Hematopoietic multipotent progenitor cell treated with erythropoietin and hydrocortisone succinate and interleukin-3 and kit ligand, for 15 days (in vitro differentiated cells): ENCODE measurements around the gene APOBEC2.

ENCODE experiments used
- DNase-seq: peaks from one replicate; pipeline ENCODE4 v3.0.0-alpha.2; 2015; ENCODE audit warnings: low spot score

The APOBEC2 gene

GRCh38 chr6:41061196-41061726 is 8.3 kb downstream of the APOBEC2 start:
- DNase-seq: no peak

DNA sequence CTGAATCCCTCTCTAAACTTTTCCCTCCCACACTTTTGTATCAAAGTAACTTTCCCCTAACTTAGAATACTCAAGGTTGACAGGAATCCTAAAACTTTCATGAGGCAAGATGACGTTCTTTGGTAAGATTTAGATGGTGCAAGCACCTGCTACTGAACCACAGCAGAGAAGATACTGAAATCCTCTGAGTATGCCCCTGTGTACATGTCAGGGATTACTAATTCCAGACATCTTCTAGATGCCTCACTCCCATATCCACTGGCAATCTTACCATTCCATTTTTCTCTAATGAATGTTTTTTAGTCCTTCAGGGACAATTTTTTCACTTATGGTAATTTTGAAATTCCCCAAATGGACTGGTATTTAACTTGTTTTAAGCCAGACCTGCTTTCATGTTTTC is 9.1 kb downstream of the APOBEC2 start:
- no peak for DNase-seq

GRCh38 chr6:41063884-41064285 is 10.9 kb downstream of the APOBEC2 start:
- no peak for DNase-seq

DNA sequence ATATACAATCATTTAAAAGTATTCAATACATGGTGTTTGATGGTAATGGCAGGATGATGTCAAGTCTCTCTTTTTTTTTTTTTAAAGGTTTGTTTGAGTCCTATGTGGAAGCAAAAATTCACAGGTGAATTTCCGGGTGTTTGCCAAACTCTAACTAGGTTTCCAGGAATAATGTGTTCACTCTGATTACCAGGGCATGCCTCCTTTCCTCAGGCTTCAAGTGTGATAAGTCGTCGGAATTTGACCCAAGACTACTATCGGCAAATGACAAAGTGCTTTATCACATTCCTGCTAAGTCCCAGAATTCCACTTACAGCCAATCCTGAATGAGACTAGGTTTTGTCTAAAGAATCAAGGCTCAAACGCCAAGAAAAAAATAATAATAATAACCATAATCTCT is 11.8 kb downstream of the APOBEC2 start:
- DNase-seq: no peak

DNA sequence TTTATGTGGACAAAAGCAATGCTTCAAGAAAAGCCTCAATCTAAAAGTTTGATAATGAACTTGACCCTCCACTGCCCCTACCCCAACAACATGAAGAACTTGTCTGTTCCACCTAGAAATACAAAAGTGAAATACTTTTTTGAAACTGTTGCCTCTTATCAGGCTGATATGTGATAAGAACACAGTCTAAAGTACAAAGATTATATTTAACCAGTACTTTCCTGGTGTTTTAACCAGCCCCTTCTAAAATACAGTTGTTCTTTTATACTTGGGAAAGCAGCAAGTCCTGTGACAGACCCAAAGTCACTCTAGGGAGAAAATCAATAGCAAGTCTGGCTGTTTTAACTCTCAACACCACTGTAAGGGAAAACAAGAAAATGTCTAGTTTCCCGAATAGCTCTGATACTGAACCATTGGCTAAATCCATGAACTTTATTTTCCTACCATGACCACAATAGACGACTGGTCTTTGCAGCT is 12.6 kb downstream of the APOBEC2 start:
- DNase-seq: no peak

- peak; percentile 86 for DNase-seq
These were observed 13.9 kb downstream of the APOBEC2 start for GRCh38 chr6:41066867-41067304.

GRCh38 chr6:41071501-41071922 is 18.5 kb downstream of the APOBEC2 start:
- no peak for DNase-seq

- peak; percentile 76 for DNase-seq
These were observed 19.2 kb downstream of the APOBEC2 start, which contains the start of gene OARD1 for GRCh38 chr6:41071923-41072835. Gene OARD1, minus strand, starts transcription at chr6:41072356. Its CDS starts 722 bp downstream, at chr6:41071634.

- DNase-seq: peak; percentile 100
These were observed 19.8 kb downstream of the APOBEC2 start, which contains the start of gene NFYA for GRCh38 chr6:41072836-41073202. Gene NFYA, plus strand, starts transcription at chr6:41072974. Its CDS starts 6,116 bp downstream, at chr6:41079090.

GRCh38 chr6:41073203-41073967 is 20.4 kb downstream of the APOBEC2 start:
- peak; percentile 72 for DNase-seq

DNA sequence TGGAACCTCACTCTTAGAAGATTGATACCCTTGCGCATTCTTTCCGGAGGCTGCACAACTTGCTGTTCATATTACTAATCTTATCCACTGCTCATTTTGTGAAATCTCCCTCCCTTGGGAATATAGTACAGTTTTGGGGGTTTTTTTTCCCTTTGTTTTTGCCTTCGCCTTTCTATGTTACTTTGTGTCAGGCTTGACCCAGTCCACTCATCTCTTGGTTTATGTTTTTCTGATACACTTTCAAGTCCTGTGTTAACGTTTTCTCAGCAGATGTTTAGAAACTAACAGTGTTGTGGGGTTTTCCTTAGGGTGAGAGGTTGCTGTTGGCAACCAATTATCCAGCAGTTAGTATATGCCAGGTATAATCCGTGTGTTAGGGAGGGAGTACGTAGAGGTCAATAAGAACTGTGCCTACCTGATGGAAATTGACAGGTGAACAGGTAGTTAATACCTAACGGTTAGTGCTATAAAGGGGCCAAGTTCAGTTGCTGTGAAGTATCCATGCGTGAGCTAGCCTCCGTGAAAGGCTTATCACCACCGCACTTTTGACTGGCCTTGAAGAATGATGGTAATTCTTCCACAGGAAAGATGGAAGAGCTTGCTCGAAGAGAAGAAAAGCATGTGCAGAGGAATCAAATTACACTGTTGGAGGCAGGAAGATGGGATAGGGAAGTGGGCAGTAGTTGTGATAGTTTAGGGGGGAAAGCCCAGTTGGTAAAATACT is 21.1 kb downstream of the APOBEC2 start:
- DNase-seq: no peak

DNA sequence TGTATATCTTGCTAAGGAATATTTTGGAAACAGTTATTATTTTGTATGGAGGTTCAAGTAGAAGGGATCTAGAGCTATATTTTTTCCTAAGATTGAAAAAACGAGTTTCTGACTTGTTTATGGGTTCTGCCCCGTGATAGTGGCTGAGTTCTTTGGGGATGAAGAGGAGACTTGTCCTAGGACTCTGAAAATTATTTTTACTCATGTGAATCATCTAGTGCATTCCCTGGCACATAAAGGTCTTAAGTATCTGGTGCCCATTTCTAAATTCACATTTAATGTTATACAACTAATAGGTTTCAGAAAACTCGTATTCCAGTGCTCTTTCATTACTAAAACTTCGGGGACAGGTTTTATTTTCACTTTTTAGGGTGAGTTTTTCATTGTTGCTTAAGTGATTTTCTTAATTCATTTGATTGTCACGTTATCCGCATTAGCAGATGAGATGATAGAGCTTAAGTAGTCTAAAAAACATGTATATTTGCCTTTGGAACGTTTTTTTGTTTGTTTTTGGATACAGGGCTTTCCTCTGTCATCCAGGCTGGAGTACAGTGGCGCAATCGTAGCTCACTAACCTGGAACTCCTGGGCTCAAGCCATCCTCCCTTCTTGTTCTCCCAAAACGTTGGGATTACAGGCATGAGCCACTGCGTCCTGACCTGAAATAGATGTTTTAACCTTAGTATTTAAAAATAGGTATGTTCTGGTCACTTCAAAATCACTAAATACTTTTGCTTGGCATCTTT is 21.9 kb downstream of the APOBEC2 start:
- no peak for DNase-seq

DNA sequence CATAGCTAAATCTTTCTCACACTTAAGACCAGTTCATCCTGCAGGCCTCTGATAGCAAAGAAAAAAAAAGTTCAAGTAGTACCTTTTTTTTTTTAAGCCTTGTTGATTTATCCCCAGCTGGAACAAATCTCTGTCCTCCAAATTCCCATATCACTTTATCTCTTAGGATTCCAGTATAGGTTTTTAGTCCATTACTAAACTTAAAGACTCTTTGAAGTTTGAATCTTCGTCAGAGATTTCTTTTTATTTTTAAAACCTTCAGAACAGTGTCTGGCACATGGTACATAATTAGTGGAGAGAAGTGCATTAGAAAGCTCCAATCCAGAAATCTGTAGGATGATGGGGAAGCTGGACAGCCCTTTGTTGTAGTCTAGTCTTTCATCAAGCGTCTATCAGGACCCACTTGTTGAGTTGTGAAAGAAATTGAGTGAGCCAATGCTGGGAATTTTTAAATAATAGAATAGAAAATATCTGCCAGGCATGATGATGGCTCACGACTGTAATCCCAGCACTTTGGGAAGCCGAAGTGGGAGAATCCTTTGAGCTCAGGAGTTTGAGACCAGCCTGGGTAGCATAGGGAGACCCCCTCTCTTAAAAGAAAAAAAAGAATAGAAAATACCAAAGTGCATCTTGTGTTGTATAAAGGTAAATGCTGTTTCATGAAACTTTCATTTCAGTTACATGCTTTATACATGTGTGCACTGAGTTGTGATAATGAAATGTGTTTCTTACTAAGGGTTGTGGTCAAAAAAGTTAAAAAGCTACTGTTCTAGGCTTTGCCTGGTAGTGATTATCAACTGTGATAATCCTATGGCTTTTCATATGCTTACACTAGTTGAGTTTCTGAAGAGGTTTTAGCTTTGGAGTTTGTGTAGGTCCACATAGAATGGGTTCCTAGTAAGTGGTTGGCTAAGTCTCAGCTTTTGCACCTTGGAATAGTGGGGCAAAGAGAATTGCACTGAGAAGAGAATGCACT is 22.9 kb downstream of the APOBEC2 start:
- no peak for DNase-seq

- DNase-seq: no peak
These were observed 24.5 kb downstream of the APOBEC2 start for GRCh38 chr6:41077536-41077935.

GRCh38 chr6:41078101-41078500 is 25.1 kb downstream of the APOBEC2 start:
- no peak for DNase-seq

- no peak for DNase-seq
These were observed 26.1 kb downstream of the APOBEC2 start for GRCh38 chr6:41079080-41079479.

DNA sequence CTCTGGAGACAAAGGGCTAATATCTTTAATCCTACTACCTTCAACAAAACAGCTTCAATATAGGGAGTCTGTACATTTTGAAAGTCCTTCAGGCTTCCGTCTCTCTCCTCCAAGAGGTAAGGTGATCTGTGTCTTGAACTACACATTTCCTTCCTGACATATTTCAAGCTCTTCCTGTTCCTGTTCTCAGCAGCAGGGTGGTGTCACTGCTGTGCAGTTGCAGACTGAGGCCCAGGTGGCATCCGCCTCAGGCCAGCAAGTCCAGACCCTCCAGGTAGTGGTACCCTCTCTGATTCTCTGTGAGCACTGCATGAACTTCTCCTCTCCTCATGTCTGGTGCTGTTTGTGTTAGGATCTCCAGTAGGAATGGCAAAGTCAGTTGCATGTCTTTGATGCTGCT is 27.6 kb downstream of the APOBEC2 start:
- DNase-seq: no peak

- no peak for DNase-seq
These were observed 30.1 kb downstream of the APOBEC2 start for GRCh38 chr6:41083072-41083471.

DNA sequence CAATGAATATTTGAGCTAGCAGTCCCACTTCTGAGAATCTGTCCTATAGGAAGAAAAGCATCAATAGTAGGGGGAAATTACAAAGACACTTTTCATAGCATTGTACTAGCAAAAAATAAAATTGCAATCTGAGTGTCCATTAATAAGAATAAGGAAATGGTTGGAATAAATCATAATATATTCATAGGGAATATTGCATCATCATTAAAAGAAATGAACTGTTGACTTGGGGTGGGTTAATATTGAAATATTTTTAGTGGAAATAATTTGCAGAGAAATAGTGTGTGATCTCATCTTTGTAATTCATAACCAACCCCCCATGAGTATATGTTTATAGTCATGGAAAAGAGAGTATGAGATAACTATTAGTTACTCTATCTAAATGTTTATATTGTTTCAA is 32.2 kb downstream of the APOBEC2 start:
- DNase-seq: no peak

GRCh38 chr6:41088451-41088850 is 35.4 kb downstream of the APOBEC2 start:
- DNase-seq: no peak
